Measurements from ENCODE around the gene MRPS34.
"Not testable (repeated sequence)": the region's sequence is repeated elsewhere in the genome, so short reads cannot be mapped to it uniquely, and the experiment has no call there.

DNA sequence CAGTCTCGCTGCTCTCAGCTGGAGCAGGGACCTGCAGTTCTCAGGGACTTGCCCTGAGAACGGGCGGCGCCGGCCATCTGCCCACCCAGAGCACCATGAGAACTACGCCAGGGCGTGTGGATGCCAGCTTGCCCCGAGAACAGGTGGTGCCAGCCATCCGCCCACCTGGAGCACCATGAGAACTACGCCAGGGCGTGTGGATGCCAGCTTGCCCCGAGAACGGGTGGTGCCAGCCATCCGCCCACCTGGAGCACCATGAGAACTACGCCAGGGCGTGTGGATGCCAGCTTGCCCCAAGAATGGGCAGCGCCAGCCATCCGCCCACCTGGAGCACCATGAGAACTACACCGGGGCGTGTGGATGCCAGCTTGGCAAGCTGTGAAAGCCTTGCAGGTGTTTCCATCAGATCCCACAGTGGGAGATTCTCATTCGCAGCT, 40.4 kb downstream of the MRPS34 start:
- not testable (repeated sequence) for TF ChIP-seq EZH2 (IDR thresholded peaks at IDR 0.05; ENCODE audit: insufficient read depth, low read length)
- TF ChIP-seq, protein P1, sequence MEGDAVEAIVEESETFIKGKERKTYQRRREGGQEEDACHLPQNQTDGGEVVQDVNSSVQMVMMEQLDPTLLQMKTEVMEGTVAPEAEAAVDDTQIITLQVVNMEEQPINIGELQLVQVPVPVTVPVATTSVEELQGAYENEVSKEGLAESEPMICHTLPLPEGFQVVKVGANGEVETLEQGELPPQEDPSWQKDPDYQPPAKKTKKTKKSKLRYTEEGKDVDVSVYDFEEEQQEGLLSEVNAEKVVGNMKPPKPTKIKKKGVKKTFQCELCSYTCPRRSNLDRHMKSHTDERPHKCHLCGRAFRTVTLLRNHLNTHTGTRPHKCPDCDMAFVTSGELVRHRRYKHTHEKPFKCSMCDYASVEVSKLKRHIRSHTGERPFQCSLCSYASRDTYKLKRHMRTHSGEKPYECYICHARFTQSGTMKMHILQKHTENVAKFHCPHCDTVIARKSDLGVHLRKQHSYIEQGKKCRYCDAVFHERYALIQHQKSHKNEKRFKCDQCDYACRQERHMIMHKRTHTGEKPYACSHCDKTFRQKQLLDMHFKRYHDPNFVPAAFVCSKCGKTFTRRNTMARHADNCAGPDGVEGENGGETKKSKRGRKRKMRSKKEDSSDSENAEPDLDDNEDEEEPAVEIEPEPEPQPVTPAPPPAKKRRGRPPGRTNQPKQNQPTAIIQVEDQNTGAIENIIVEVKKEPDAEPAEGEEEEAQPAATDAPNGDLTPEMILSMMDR (IDR thresholded peaks at IDR 0.05; ENCODE audit: insufficient read depth, low read depth, low read length), result not testable (repeated sequence)

All from astrocyte (in vitro differentiated cells and primary cell).